ENCODE measurements around the gene PDC.
"Not testable (repeated sequence)": the region's sequence is repeated elsewhere in the genome, so short reads cannot be mapped to it uniquely, and the experiment has no call there.

GRCh38 chr1:186465491-186465890, 4.6 kb upstream of the PDC start:
- TF ChIP-seq, protein P1, sequence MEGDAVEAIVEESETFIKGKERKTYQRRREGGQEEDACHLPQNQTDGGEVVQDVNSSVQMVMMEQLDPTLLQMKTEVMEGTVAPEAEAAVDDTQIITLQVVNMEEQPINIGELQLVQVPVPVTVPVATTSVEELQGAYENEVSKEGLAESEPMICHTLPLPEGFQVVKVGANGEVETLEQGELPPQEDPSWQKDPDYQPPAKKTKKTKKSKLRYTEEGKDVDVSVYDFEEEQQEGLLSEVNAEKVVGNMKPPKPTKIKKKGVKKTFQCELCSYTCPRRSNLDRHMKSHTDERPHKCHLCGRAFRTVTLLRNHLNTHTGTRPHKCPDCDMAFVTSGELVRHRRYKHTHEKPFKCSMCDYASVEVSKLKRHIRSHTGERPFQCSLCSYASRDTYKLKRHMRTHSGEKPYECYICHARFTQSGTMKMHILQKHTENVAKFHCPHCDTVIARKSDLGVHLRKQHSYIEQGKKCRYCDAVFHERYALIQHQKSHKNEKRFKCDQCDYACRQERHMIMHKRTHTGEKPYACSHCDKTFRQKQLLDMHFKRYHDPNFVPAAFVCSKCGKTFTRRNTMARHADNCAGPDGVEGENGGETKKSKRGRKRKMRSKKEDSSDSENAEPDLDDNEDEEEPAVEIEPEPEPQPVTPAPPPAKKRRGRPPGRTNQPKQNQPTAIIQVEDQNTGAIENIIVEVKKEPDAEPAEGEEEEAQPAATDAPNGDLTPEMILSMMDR (conservative IDR thresholded peaks at IDR 0.05), result not testable (repeated sequence)
- not testable (repeated sequence) for TF ChIP-seq EZH2 (IDR thresholded peaks at IDR 0.05; ENCODE audit: low read depth)
